H9 (cell line): ENCODE results near the gene KCNG3. TPM values are rescaled to one million over a fixed set of nuclear protein-coding genes. Genes with fewer than 3 reads are reported as not detected.

Experiments
- DNase-seq: peaks from one replicate; pipeline ENCODE4 v3.0.0-alpha.2; 2017
- H2AFZ ChIP-seq: one replicate; pipeline ENCODE4 v1.6.1; 2013; ENCODE audit warnings: mild to moderate bottlenecking, low read length, control low read depth, moderate library complexity
- H2AK5ac ChIP-seq: 2 replicates; pipeline ENCODE4 v1.6.1; 2013; ENCODE audit warnings: low read length, control low read depth, mixed read lengths; ENCODE audit not compliant: insufficient read length
- H2BK120ac ChIP-seq: one replicate; pipeline ENCODE4 v1.6.1; 2013; ENCODE audit warnings: low read depth, mild to moderate bottlenecking, low read length, control low read depth, inconsistent platforms; ENCODE audit not compliant: poor library complexity, severe bottlenecking
- H2BK12ac ChIP-seq: 2 replicates; pipeline ENCODE4 v1.6.1; 2013; ENCODE audit warnings: low read length, control low read depth, mixed read lengths, low read depth; ENCODE audit not compliant: insufficient read length
- H2BK15ac ChIP-seq: 2 replicates; pipeline ENCODE4 v1.6.1; 2013; ENCODE audit warnings: low read depth, low read length, control low read depth
- H2BK20ac ChIP-seq: one replicate; pipeline ENCODE4 v1.6.1; 2013; ENCODE audit warnings: low read depth, mild to moderate bottlenecking, low read length, control low read depth, inconsistent platforms; ENCODE audit not compliant: poor library complexity, severe bottlenecking
- H2BK5ac ChIP-seq: 2 replicates; pipeline ENCODE4 v1.6.1; 2013; ENCODE audit warnings: low read length, control low read depth, mixed read lengths; ENCODE audit not compliant: insufficient read length
- H3K14ac ChIP-seq: 2 replicates; pipeline ENCODE4 v1.6.1; 2013; ENCODE audit warnings: low read length, control low read depth; ENCODE audit not compliant: insufficient read depth
- H3K18ac ChIP-seq: 2 replicates; pipeline ENCODE4 v1.6.1; 2013; ENCODE audit warnings: low read depth, mild to moderate bottlenecking, mixed read lengths, low read length, control low read depth; ENCODE audit not compliant: insufficient read length
- H3K23ac ChIP-seq: 2 replicates; pipeline ENCODE4 v1.6.1; 2013; ENCODE audit warnings: low read length, control low read depth, mixed read lengths, low read depth; ENCODE audit not compliant: insufficient read length
- H3K23me2 ChIP-seq: 2 replicates; pipeline ENCODE4 v1.6.1; 2013; ENCODE audit warnings: low read depth, mild to moderate bottlenecking, mixed read lengths, low read length, control low read depth; ENCODE audit not compliant: insufficient read length, poor library complexity, severe bottlenecking
- H3K27ac ChIP-seq: 2 replicates; pipeline ENCODE4 v1.5.1; 2013; ENCODE audit warnings: low read length, control low read depth, mixed read lengths, low read depth; ENCODE audit not compliant: insufficient read length
- H3K27me3 ChIP-seq: 2 replicates; pipeline ENCODE4 v1.6.1; 2013; ENCODE audit warnings: low read length, control low read depth, inconsistent platforms; ENCODE audit not compliant: insufficient read depth
- H3K4ac ChIP-seq: 2 replicates; pipeline ENCODE4 v1.6.1; 2013; ENCODE audit warnings: low read depth, mild to moderate bottlenecking, control low read depth, inconsistent platforms, low read length, moderate library complexity
- H3K4me1 ChIP-seq: 2 replicates; pipeline ENCODE4 v1.6.1; 2013; ENCODE audit warnings: low read length, control low read depth, inconsistent platforms; ENCODE audit not compliant: insufficient read depth
- H3K4me2 ChIP-seq: 2 replicates; pipeline ENCODE4 v1.6.1; 2013; ENCODE audit warnings: low read length, control low read depth, mixed read lengths; ENCODE audit not compliant: insufficient read length, insufficient read depth
- H3K56ac ChIP-seq: 2 replicates; pipeline ENCODE4 v1.6.1; 2013; ENCODE audit warnings: low read depth, mild to moderate bottlenecking, mixed read lengths, low read length, control low read depth; ENCODE audit not compliant: insufficient read length
- H3K79me1 ChIP-seq: 2 replicates; pipeline ENCODE4 v1.6.1; 2013; ENCODE audit warnings: low read depth, mild to moderate bottlenecking, moderate library complexity, low read length, control low read depth, inconsistent platforms; ENCODE audit not compliant: insufficient read depth, poor library complexity, severe bottlenecking
- H3K79me2 ChIP-seq: 2 replicates; pipeline ENCODE4 v1.6.1; 2013; ENCODE audit warnings: low read length, control low read depth, inconsistent platforms; ENCODE audit not compliant: insufficient read depth
- H3K9ac ChIP-seq: 2 replicates; pipeline ENCODE4 v1.6.1; 2013; ENCODE audit warnings: low read length, control low read depth, mixed read lengths; ENCODE audit not compliant: insufficient read length; ENCODE audit errors: extremely low read depth
- H3K9me3 ChIP-seq: one replicate; pipeline ENCODE4 v1.6.1; 2013; ENCODE audit warnings: low read depth, low read length, inconsistent platforms; ENCODE audit not compliant: control insufficient read depth
- H3T11ph ChIP-seq: one replicate; pipeline ENCODE4 v1.6.1; 2013; ENCODE audit warnings: mild to moderate bottlenecking, low read length, control low read depth, inconsistent platforms
- H4K20me1 ChIP-seq: one replicate; pipeline ENCODE4 v1.6.1; 2013; ENCODE audit not compliant: control insufficient read depth, insufficient read length, insufficient read depth
- H4K5ac ChIP-seq: 2 replicates; pipeline ENCODE4 v1.6.1; 2013; ENCODE audit warnings: low read depth, mild to moderate bottlenecking, mixed read lengths, low read length, control low read depth; ENCODE audit not compliant: insufficient read length
- H4K8ac ChIP-seq: replicated peaks from 2 replicates; pipeline ENCODE4 v1.6.1; 2013; ENCODE audit warnings: low read length, control low read depth, mixed read lengths, low read depth; ENCODE audit not compliant: insufficient read length
- H4K91ac ChIP-seq: 2 replicates; pipeline ENCODE4 v1.6.1; 2013; ENCODE audit warnings: low read depth, mild to moderate bottlenecking, moderate library complexity, mixed read lengths, low read length, control low read depth; ENCODE audit not compliant: insufficient read length
- H3K27ac Mint-ChIP-seq, 3 experiments: 2 replicates in 2 of 3; 3 replicates in 1 of 3; pipeline ENCODE4 v1.8.0; 2020 to 2021; ENCODE audit warnings: mixed read lengths in 3 of 3, mild to moderate bottlenecking in 1 of 3, moderate library complexity in 1 of 3
- H3K27me3 Mint-ChIP-seq: 2 replicates; pipeline ENCODE4 v1.8.0; 2021; ENCODE audit warnings: low read depth, mild to moderate bottlenecking, moderate library complexity, mixed read lengths
- H3K36me3 Mint-ChIP-seq, 3 experiments: 2 replicates in 2 of 3; 3 replicates in 1 of 3; pipeline ENCODE4 v1.8.0; 2020 to 2021; ENCODE audit warnings: low read depth in 3 of 3, mixed read lengths in 3 of 3; ENCODE audit not compliant: insufficient read depth in 1 of 3
- H3K4me1 Mint-ChIP-seq, 2 experiments: 2 replicates each; pipeline ENCODE4 v1.8.0; 2020; ENCODE audit warnings: mixed read lengths in 2 of 2
- H3K4me3 Mint-ChIP-seq, 2 experiments: 2 replicates in 1 of 2; 3 replicates in 1 of 2; pipeline ENCODE4 v1.8.0; 2020 to 2021; ENCODE audit warnings: mild to moderate bottlenecking in 2 of 2, mixed read lengths in 2 of 2, moderate library complexity in 1 of 2
- H3K9me3 Mint-ChIP-seq, 2 experiments: 2 replicates in 1 of 2; 3 replicates in 1 of 2; pipeline ENCODE4 v1.8.0; 2020; ENCODE audit warnings: mild to moderate bottlenecking in 2 of 2, mixed read lengths in 2 of 2, moderate library complexity in 1 of 2
- WGBS: extraction: QIAGEN DNeasy Blood & Tissue Kit; methylation state at CpG from one replicate; pipeline ENCODE4 v1.1.7; 2013; ENCODE audit warnings: missing lambda C conversion rate, low lambda C conversion rate, mixed read lengths; ENCODE audit not compliant: insufficient read length; ENCODE audit errors: extremely low coverage; 5-methylcytosine and 5-hydroxymethylcytosine counted together
- total RNA-seq: library from RNA; stranded (reverse); gene quantifications from 2 replicates; pipeline ENCODE4 v1.2.1, GENCODE V29; 2021
- TF ChIP-seq, protein P1 (sequence below): fragments of 200-600 bp; sonication (generic); conservative IDR thresholded peaks from 3 replicates; pipeline ENCODE4 v1.8.0; 2021; ENCODE audit warnings: antibody characterized with exemption, mild to moderate bottlenecking

Gene KCNG3
- total RNA-seq, 1 experiment from 2014 or later: 16.5 TPM

DNA sequence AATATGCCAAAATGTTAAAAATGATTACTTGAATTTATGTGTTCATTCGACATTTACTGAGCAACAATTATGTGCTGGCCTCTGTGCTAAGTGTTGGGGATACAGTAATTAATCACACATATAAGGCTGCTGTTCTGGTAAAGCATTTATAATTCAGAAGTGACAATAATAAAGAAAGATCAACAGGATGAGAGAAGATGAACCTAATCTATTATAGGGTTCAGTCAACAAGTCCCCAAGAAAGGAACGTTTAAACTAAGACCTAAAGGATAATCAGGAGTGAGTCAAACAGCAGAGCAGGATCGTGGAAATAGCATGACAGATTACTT, 72.7 kb downstream of the KCNG3 start:
- Histone ChIP-seq H2AFZ (no peak overlapping the region), H4K8ac (no peak overlapping the region), H3K4me2 (no peak overlapping the region), H3K18ac (no peak overlapping the region), H4K20me1 (no peaks in the 10 kb centered on the region), H4K91ac (no peak overlapping the region), H2BK20ac (no peak overlapping the region), H3K79me1 (no peaks in the 10 kb centered on the region), H3K79me2 (no peaks in the 10 kb centered on the region), H3K27ac (no peak overlapping the region), H2BK120ac (no peak overlapping the region), H3K27me3 (no peaks in the 10 kb centered on the region), H2AK5ac (no peak overlapping the region), H3K56ac (no peak overlapping the region), H3K14ac (no peak overlapping the region), H2BK5ac (no peak overlapping the region), H3K4me1 (no peaks in the 10 kb centered on the region), H3K9me3 (no peaks in the 10 kb centered on the region), H2BK15ac (no peak overlapping the region), H3K4ac (no peak overlapping the region), H3K23me2 (no peaks in the 10 kb centered on the region), H3K23ac (no peak overlapping the region), H4K5ac (no peak overlapping the region), H3T11ph (no peak overlapping the region), H3K9ac (no peak overlapping the region), H2BK12ac (no peak overlapping the region)
- peak overlapping the region in 1 of 3 experiments; percentile 15; a peak in 1 of 7 replicates for H3K27ac Mint-ChIP-seq
- no peaks in the 10 kb centered on the region for H3K27me3 Mint-ChIP-seq
- H3K4me1 Mint-ChIP-seq: peaks cover 9 to 18% of the 10 kb centered on the region in 2 experiments; a peak in 3 of 4 replicates
- no CpG with 5 or more reads among the region's 3 CpGs for WGBS
- H3K4me3 Mint-ChIP-seq: no peak overlapping the region
- H3K9me3 Mint-ChIP-seq: peaks cover 0 to 2% of the 10 kb centered on the region in 2 experiments; a peak in 2 of 5 replicates
- H3K36me3 Mint-ChIP-seq: peaks cover 2 to 4% (median 4%) of the 10 kb centered on the region in 3 experiments; a peak in 5 of 7 replicates
- no peak for DNase-seq
- TF ChIP-seq, protein P1, sequence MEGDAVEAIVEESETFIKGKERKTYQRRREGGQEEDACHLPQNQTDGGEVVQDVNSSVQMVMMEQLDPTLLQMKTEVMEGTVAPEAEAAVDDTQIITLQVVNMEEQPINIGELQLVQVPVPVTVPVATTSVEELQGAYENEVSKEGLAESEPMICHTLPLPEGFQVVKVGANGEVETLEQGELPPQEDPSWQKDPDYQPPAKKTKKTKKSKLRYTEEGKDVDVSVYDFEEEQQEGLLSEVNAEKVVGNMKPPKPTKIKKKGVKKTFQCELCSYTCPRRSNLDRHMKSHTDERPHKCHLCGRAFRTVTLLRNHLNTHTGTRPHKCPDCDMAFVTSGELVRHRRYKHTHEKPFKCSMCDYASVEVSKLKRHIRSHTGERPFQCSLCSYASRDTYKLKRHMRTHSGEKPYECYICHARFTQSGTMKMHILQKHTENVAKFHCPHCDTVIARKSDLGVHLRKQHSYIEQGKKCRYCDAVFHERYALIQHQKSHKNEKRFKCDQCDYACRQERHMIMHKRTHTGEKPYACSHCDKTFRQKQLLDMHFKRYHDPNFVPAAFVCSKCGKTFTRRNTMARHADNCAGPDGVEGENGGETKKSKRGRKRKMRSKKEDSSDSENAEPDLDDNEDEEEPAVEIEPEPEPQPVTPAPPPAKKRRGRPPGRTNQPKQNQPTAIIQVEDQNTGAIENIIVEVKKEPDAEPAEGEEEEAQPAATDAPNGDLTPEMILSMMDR: no peak
